Adipocyte (in vitro differentiated cells): Measurements from ENCODE around the gene ME2.
"Not testable (repeated sequence)": the region's sequence is repeated elsewhere in the genome, so short reads cannot be mapped to it uniquely, and the experiment has no call there.

Experiments
- DNase-seq: peaks from one replicate; pipeline ENCODE4 v3.0.0-alpha.2; 2015; ENCODE audit warnings: low read depth
- H3K27me3 ChIP-seq: replicated peaks from 2 replicates; pipeline ENCODE4 v1.7.0; 2013; ENCODE audit warnings: mild to moderate bottlenecking, low read length, moderate library complexity; ENCODE audit not compliant: control insufficient read depth, insufficient read depth
- H3K36me3 ChIP-seq: 2 replicates; pipeline ENCODE4 v1.7.0; 2013; ENCODE audit warnings: low read length, mild to moderate bottlenecking, moderate library complexity; ENCODE audit not compliant: control insufficient read depth, insufficient read depth, severe bottlenecking
- H3K4me1 ChIP-seq: 2 replicates; pipeline ENCODE4 v1.7.0; 2013; ENCODE audit warnings: mild to moderate bottlenecking, low read length, moderate library complexity; ENCODE audit not compliant: control insufficient read depth, insufficient read depth
- H3K4me3 ChIP-seq: 2 replicates; pipeline ENCODE4 v1.7.0; 2013; ENCODE audit warnings: mild to moderate bottlenecking, low read length, moderate library complexity
- H3K9ac ChIP-seq: 2 replicates; pipeline ENCODE4 v1.7.0; 2013; ENCODE audit warnings: mild to moderate bottlenecking, low read length, moderate library complexity
- H3K9me3 ChIP-seq: 2 replicates; pipeline ENCODE4 v1.7.0; 2013; ENCODE audit warnings: mild to moderate bottlenecking, low read length, moderate library complexity; ENCODE audit not compliant: control insufficient read depth

The ME2 gene

GRCh38 chr18:50928551-50928950 is 49.6 kb downstream of the ME2 start:
- Histone ChIP-seq H3K9ac (no peak overlapping the region), H3K4me1 (no peaks in the 10 kb centered on the region), H3K4me3 (no peak overlapping the region), H3K27me3 (no peaks in the 10 kb centered on the region), H3K9me3 (peaks cover 11% of the 10 kb centered on the region), H3K36me3 (peaks cover 34% of the 10 kb centered on the region)
- no peak for DNase-seq

- Histone ChIP-seq H3K9ac (no peak overlapping the region), H3K36me3 (peaks cover 13% of the 10 kb centered on the region)
- DNase-seq = no peak
These were observed 54.8 kb downstream of the ME2 start for GRCh38 chr18:50933684-50934083.

GRCh38 chr18:50934545-50935211 is 55.8 kb downstream of the ME2 start:
- Histone ChIP-seq H3K9ac (no peak overlapping the region), H3K4me3 (no peak overlapping the region), H3K9me3 (no peaks in the 10 kb centered on the region), H3K4me1 (no peaks in the 10 kb centered on the region), H3K36me3 (peaks cover 9% of the 10 kb centered on the region), H3K27me3 (no peaks in the 10 kb centered on the region)
- DNase-seq = no peak

More at GRCh38 chr18:50933684-50934083, 54.8 kb downstream of the ME2 start:
- Histone ChIP-seq H3K4me3 (no peak overlapping the region), H3K27me3 (no peaks in the 10 kb centered on the region), H3K4me1 (no peaks in the 10 kb centered on the region), H3K9me3 (no peaks in the 10 kb centered on the region)

- peaks cover 8% of the 10 kb centered on the region for H3K36me3 ChIP-seq
- no peaks in the 10 kb centered on the region for H3K9me3 ChIP-seq
- H3K4me3 ChIP-seq = no peak overlapping the region
- no peak for DNase-seq
- H3K27me3 ChIP-seq = no peaks in the 10 kb centered on the region
- no peak overlapping the region for H3K9ac ChIP-seq
- H3K4me1 ChIP-seq = no peaks in the 10 kb centered on the region
These were observed 56.7 kb downstream of the ME2 start for GRCh38 chr18:50935493-50936191.

GRCh38 chr18:50937183-50937582 is 58.3 kb downstream of the ME2 start:
- Histone ChIP-seq H3K36me3 (peaks cover 8% of the 10 kb centered on the region), H3K4me1 (no peaks in the 10 kb centered on the region), H3K27me3 (no peaks in the 10 kb centered on the region), H3K9ac (no peak overlapping the region), H3K4me3 (no peak overlapping the region), H3K9me3 (no peaks in the 10 kb centered on the region)
- no peak for DNase-seq

- Histone ChIP-seq H3K36me3 (peaks cover 12% of the 10 kb centered on the region), H3K4me1 (no peaks in the 10 kb centered on the region), H3K9me3 (no peaks in the 10 kb centered on the region), H3K4me3 (no peak overlapping the region), H3K9ac (no peak overlapping the region), H3K27me3 (no peaks in the 10 kb centered on the region)
- DNase-seq = no peak
These were observed 60.0 kb downstream of the ME2 start for GRCh38 chr18:50938912-50939311.

GRCh38 chr18:50944245-50944932 is 65.5 kb downstream of the ME2 start:
- H3K27me3 ChIP-seq = no peaks in the 10 kb centered on the region
- H3K4me3 ChIP-seq = no peak overlapping the region
- H3K4me1 ChIP-seq = peaks cover 6% of the 10 kb centered on the region
- no peak overlapping the region for H3K9ac ChIP-seq
- H3K36me3 ChIP-seq = peaks cover 14% of the 10 kb centered on the region
- peak; percentile 5 for DNase-seq
- no peaks in the 10 kb centered on the region for H3K9me3 ChIP-seq

- not testable (repeated sequence) for DNase-seq, H3K9ac ChIP-seq, H3K9me3 ChIP-seq, H3K4me1 ChIP-seq, H3K4me3 ChIP-seq, H3K36me3 ChIP-seq, H3K27me3 ChIP-seq
These were observed 67.0 kb downstream of the ME2 start for GRCh38 chr18:50945918-50946317.

- peaks cover 9% of the 10 kb centered on the region for H3K36me3 ChIP-seq
These were observed 69.0 kb downstream of the ME2 start for GRCh38 chr18:50947899-50948298.

GRCh38 chr18:50949185-50949584 is 70.3 kb downstream of the ME2 start:
- Histone ChIP-seq H3K9ac (no peak overlapping the region), H3K36me3 (peaks cover 5% of the 10 kb centered on the region), H3K27me3 (no peaks in the 10 kb centered on the region), H3K4me3 (no peak overlapping the region), H3K9me3 (no peaks in the 10 kb centered on the region), H3K4me1 (peaks cover 6% of the 10 kb centered on the region)
- no peak for DNase-seq

More at GRCh38 chr18:50947899-50948298, 69.0 kb downstream of the ME2 start:
- peak; percentile 52 for DNase-seq
- no peaks in the 10 kb centered on the region for H3K9me3 ChIP-seq
- no peak overlapping the region for H3K9ac ChIP-seq
- H3K27me3 ChIP-seq = no peaks in the 10 kb centered on the region
- H3K4me1 ChIP-seq = peaks cover 6% of the 10 kb centered on the region
- H3K4me3 ChIP-seq = no peak overlapping the region

- H3K9me3 ChIP-seq = no peaks in the 10 kb centered on the region
- no peak overlapping the region for H3K4me3 ChIP-seq
- H3K27me3 ChIP-seq = no peaks in the 10 kb centered on the region
- H3K9ac ChIP-seq = no peak overlapping the region
- H3K4me1 ChIP-seq = peaks cover 6% of the 10 kb centered on the region
- DNase-seq = no peak
- H3K36me3 ChIP-seq = peaks cover 5% of the 10 kb centered on the region
These were observed 71.7 kb downstream of the ME2 start for GRCh38 chr18:50950626-50951025.
